ENCODE data around the gene CEP104. TPM values are rescaled to one million over a fixed set of nuclear protein-coding genes. Genes with fewer than 3 reads are reported as not detected.

The CEP104 gene
- total RNA-seq, 4 donors from 2014 or later = 20.2 to 31.7 (median 25.7) TPM

DNA sequence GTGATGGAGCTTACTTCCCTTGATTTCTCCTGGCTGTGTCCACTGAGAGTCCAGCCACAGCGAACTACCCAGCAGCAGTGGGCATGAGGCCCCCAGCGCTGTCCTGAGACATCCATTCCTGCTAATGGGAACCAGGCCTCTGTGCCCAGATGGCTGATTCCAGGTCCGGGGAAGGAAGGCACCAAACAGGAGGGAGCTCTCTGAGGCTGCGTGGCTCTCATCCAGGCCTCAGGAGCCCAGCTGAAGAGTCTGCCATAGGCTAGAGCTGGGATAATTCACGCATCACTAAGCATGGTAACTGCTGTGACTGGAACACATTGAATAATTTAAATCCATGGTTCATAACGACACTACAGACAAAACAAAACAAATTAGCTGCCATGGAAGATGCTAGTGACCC is 36.0 kb downstream of the CEP104 start:
- ATAC-seq (ENCODE audit: low FRiP score) (no peak), DNase-seq (ENCODE audit: low spot score) (no peak)
- TF ChIP-seq, protein P1, sequence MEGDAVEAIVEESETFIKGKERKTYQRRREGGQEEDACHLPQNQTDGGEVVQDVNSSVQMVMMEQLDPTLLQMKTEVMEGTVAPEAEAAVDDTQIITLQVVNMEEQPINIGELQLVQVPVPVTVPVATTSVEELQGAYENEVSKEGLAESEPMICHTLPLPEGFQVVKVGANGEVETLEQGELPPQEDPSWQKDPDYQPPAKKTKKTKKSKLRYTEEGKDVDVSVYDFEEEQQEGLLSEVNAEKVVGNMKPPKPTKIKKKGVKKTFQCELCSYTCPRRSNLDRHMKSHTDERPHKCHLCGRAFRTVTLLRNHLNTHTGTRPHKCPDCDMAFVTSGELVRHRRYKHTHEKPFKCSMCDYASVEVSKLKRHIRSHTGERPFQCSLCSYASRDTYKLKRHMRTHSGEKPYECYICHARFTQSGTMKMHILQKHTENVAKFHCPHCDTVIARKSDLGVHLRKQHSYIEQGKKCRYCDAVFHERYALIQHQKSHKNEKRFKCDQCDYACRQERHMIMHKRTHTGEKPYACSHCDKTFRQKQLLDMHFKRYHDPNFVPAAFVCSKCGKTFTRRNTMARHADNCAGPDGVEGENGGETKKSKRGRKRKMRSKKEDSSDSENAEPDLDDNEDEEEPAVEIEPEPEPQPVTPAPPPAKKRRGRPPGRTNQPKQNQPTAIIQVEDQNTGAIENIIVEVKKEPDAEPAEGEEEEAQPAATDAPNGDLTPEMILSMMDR (IDR thresholded peaks at IDR 0.05) = no peak

DNA sequence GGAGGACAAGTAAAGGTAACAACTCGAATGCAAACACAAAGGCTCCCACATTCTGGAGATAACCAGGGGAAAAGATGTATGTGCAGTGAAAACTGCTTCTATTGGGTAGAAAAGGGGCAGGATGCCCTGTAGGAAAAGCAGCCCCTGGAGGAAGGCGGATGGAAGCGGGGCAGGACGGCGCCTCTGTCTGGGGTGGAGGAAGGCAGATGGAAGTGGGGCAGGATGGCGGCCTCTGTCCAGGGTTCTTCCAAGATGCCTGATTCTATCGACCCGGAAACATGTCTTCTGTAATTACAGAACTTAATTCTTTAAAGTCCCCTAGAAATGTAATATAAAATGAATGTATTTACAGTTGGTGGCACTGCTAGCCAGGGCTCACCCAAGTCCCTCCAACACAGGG is 36.7 kb downstream of the CEP104 start:
- no peak for DNase-seq (ENCODE audit: low spot score)
- no peak for ATAC-seq (ENCODE audit: low FRiP score)
- TF ChIP-seq, protein P1 (IDR thresholded peaks at IDR 0.05) = no peak

DNA sequence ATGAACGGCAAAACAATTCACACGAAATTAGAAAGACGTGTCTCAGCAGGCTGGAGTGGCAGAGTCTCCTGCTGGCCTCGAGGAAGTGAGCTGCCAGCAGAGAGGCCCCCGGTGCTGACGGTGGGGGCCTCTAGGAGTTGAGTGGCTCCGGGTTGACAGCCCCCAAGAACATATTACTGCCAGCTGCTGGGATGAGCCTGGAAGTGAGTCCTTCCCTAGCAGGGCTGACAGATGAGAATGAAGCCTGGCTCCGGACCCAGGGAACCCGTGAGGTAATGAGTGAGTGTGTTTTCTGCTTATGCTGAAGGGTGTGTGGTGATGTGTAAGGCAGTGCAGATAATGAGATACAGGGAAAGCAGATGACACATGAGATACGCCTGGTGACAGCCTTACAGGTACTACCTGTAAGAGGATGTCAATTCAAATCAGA is 37.2 kb downstream of the CEP104 start:
- DNase-seq (ENCODE audit: low spot score) (no peak), ATAC-seq (ENCODE audit: low FRiP score) (no peak)
- TF ChIP-seq, protein P1 (IDR thresholded peaks at IDR 0.05) = no peak

DNA sequence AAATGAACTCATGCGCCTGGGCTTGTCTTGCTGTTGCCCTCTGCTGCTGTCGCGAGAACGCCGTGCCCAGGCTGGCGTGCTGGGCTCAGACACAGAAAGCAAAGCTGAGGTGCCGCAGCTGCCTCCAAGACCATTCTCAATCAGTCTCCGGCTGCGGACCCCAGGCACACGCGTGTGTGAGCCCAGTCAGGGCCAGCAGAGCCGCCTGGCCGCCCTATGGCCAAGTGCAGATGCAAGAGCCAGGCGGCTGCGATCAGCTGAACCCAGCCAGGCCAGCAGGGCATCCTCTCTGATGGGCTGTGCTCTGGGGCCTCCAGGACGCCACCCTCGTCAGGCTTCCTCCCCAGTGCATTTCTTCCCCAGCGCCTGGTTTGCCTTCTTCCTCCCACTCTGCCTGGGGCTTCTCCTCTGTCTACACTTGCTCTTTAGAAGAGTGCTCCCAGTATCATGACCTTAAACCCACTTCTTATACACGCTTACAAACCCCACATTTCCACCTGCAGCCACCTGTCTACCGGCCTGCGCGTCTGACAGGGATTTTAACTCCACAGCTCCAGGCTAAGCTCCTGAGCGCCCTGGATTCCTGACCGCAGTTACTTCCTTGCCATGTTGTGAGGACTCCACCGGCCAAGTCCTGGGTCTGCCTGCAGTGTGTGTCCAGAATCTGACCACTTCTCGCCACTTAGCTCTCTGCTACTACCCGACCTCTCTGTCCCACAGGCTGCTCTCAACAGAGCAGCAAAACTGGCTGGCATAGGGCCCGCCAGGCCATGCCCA is 39.0 kb downstream of the CEP104 start:
- TF ChIP-seq, protein P1 (IDR thresholded peaks at IDR 0.05) = no peak
- DNase-seq (ENCODE audit: low spot score) (no peak), ATAC-seq (ENCODE audit: low FRiP score) (no peak)

DNA sequence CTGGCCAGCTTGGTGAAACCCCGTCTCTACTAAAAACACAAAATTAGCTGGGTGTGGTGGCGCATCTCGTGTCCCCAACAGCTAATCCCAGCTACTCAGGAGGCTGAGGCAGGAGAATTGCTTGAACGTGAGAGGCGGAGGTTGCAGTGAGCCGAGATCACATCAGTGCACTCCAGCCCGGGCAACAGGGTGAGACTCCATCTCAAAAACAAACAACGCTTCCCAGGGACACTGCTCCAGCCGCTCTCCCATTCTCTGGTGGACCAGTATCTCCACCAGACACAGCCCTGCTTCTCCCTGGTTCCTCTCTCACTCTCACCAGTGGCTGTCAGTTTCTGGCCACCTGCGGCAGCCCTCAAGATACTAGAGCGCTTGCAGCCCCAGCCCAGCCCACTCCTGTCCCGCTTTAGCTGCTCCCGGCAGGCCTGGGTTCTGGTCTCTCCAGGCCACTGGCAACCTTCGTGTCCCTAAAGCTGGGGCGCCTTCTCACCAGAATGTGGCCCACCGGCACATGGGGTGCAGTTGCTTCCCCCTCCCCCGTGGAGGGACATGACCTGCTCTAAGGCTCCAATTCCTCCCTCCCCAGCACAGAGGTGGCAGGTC is 39.8 kb downstream of the CEP104 start:
- TF ChIP-seq, protein P1 (IDR thresholded peaks at IDR 0.05) = no peak
- ATAC-seq (ENCODE audit: low FRiP score) (no peak), DNase-seq (ENCODE audit: low spot score) (no peak)

DNA sequence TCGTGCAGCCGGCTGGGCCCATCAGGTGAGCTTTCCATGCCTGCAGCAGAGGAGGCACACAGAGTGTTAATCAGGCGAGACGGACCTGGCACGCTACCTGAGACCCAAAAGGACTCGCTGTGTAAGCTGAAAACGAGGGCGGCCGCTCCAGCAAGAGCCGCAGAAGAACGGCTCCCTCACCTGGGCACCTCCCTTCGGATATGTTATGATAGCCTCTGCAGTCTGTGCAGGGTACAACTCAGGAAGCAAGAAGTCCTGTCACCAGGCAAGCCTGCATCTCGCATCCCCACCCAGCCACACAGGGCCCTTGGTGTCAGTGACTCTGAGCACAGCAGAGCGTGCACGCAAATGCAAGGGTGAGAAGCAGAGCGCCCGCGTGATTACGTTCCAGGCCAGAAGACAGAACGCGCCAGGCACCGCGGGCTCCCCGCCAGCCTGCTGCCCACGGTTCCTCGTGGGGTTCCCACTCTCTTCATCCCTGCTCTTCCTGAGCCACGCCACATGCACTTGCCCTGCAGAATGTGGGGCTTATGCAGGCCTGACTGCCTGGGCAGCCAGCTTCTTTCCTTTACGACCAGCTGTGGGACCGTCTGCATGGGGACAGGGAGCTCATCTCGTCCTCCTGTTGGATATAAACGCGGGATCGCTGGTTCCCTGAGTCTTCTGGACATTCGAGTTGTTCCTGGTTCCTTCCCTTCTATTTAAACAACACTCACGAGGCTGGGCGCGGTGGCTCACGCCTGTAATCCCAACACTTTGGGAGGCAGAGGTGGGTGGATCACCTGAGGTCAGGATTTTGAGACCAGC is 40.5 kb downstream of the CEP104 start:
- DNase-seq (ENCODE audit: low spot score) = no peak
- ATAC-seq (ENCODE audit: low FRiP score) = no peak
- TF ChIP-seq, protein P1 (IDR thresholded peaks at IDR 0.05) = no peak

All from omental fat pad (tissue), 4 donors.